GM12878 (cell line): ENCODE data around the gene SLC16A9. TPM values are rescaled to one million over a fixed set of nuclear protein-coding genes. Genes with fewer than 3 reads are reported as not detected.

ENCODE experiments used
- ATAC-seq: fragments of 200-7000 bp; cut with Tn5 transposase; 3 replicates; pipeline ENCODE4 v1.9.1; 2020; ENCODE audit warnings: mild to moderate bottlenecking, moderate library complexity
- BruUV-seq: library from RNA; stranded (reverse); fragments of 400-500 nt; replicated peaks from 2 replicates; lab custom pipeline; 2021; lab: Mats Ljungman, UMichigan
- CTCF ChIA-PET: fragments of 300-600 bp; sonication (Branson Sonifier 250); formaldehyde crosslinking; extraction: SDS; loops from one replicate; lab custom pipeline; 2021; ENCODE audit warnings: inconsistent platforms; lab: Yijun Ruan, JAX
- POLR2A ChIA-PET: fragments of 350-600 bp; formaldehyde crosslinking; extraction: SDS; loops from one replicate; lab custom pipeline; 2021; ENCODE audit warnings: inconsistent platforms; lab: Charles Lee
- RAD21 ChIA-PET: fragments of 300-600 bp; sonication (Branson Sonifier 250); formaldehyde crosslinking; loops from one replicate; lab custom pipeline; 2023; ENCODE audit warnings: antibody characterized with exemption; ENCODE audit not compliant: unreplicated experiment; lab: Charles Lee
- SMC1A ChIA-PET: fragments of 300-600 bp; sonication (Branson Sonifier 250); formaldehyde crosslinking; loops from one replicate; lab custom pipeline; 2023; ENCODE audit not compliant: unreplicated experiment, uncharacterized antibody; lab: Charles Lee
- DNase-seq: peaks from one replicate; pipeline ENCODE4 v3.0.0-alpha.2; 2011; ENCODE audit warnings: low read depth, low spot score
- FAIRE-seq: peaks from 3 replicates; lab custom pipeline; 2011; peaks lifted over from hg19 to GRCh38; lab: Jason Lieb, UNC
- H2AFZ ChIP-seq: 2 replicates; pipeline ENCODE4 v1.6.0; 2011; ENCODE audit warnings: low read depth, low read length, control low read depth; ENCODE audit not compliant: control insufficient read depth
- H3K27ac ChIP-seq: 2 replicates; pipeline ENCODE4 v1.5.1; 2011; ENCODE audit warnings: control low read depth; ENCODE audit not compliant: control insufficient read depth, insufficient read depth
- H3K27me3 ChIP-seq, 2 experiments: replicated peaks in 1 of 2; 2 replicates each; pipeline versions ENCODE4 v1.6.0 to v1.6.1; 2011; ENCODE audit warnings: low read length in 1 of 2; ENCODE audit not compliant: control insufficient read depth in 2 of 2, insufficient read depth in 2 of 2
- H3K36me3 ChIP-seq, 2 experiments: 2 replicates each; pipeline ENCODE4 v1.5.1; 2011; ENCODE audit warnings: low read length in 1 of 2; ENCODE audit not compliant: control insufficient read depth in 2 of 2, insufficient read depth in 2 of 2
- H3K4me1 ChIP-seq: 2 replicates; pipeline ENCODE4 v1.6.1; 2011; ENCODE audit warnings: mild to moderate bottlenecking, low read length, moderate library complexity, mixed read lengths; ENCODE audit not compliant: control insufficient read depth, insufficient read depth
- H3K4me2 ChIP-seq: 2 replicates; pipeline ENCODE4 v1.6.0; 2011; ENCODE audit warnings: control low read depth; ENCODE audit not compliant: control insufficient read depth, insufficient read depth
- H3K4me3 ChIP-seq: fragments of 200-600 bp; sonication (generic); 2 replicates; pipeline ENCODE4 v1.5.1; 2016
- H3K79me2 ChIP-seq: 2 replicates; pipeline ENCODE4 v1.6.0; 2011; ENCODE audit warnings: low read length; ENCODE audit not compliant: control insufficient read depth, insufficient read depth
- H3K9ac ChIP-seq: 2 replicates; pipeline ENCODE4 v1.8.0; 2011; ENCODE audit warnings: low read length, control low read depth, mixed read lengths; ENCODE audit not compliant: control insufficient read depth, insufficient read depth
- H3K9me3 ChIP-seq: replicated peaks from 3 replicates; pipeline ENCODE4 v1.5.1; 2011; ENCODE audit warnings: mild to moderate bottlenecking, low read length; ENCODE audit not compliant: control insufficient read depth, insufficient read depth
- H4K20me1 ChIP-seq: 2 replicates; pipeline ENCODE4 v1.6.0; 2011; ENCODE audit not compliant: control insufficient read depth, insufficient read depth
- EP300 ChIP-seq, 2 experiments: fragments of 150-350 bp in 1 of 2; IDR thresholded peaks; 2 replicates each; pipeline ENCODE4 v1.6.1; 2011 to 2012; ENCODE audit warnings: low read depth in 2 of 2, low read length in 2 of 2, borderline replicate concordance in 1 of 2, improper control_type of control experiment in 1 of 2, inconsistent platforms in 1 of 2; ENCODE audit not compliant: control insufficient read depth in 1 of 2
- FOS ChIP-seq: IDR thresholded peaks from 3 replicates; pipeline ENCODE4 v1.6.1; 2011; ENCODE audit warnings: borderline replicate concordance; ENCODE audit not compliant: insufficient read length; ENCODE audit errors: extremely low read depth
- GABPA ChIP-seq: IDR thresholded peaks from 2 replicates; pipeline ENCODE4 v1.6.1; 2014; ENCODE audit warnings: antibody characterized with exemption, low read depth, mild to moderate bottlenecking, inconsistent platforms
- LARP7 ChIP-seq: fragments of 450-650 bp; IDR thresholded peaks from 2 replicates; pipeline ENCODE4 v1.6.1; 2017; ENCODE audit warnings: mild to moderate bottlenecking
- NFXL1 ChIP-seq: fragments of 450-650 bp; IDR thresholded peaks from 2 replicates; pipeline ENCODE4 v1.6.1; 2017; ENCODE audit warnings: antibody characterized with exemption, mild to moderate bottlenecking, borderline replicate concordance
- STAT3 ChIP-seq: IDR thresholded peaks from 2 replicates; pipeline ENCODE4 v1.6.1; 2011; ENCODE audit warnings: low read depth, low read length, improper control_type of control experiment
- TARDBP ChIP-seq: IDR thresholded peaks from 2 replicates; pipeline ENCODE4 v1.6.1; 2016; ENCODE audit warnings: borderline replicate concordance
- TBL1XR1 ChIP-seq: IDR thresholded peaks from 2 replicates; pipeline ENCODE4 v1.6.1; 2012; ENCODE audit warnings: low read depth, low read length, improper control_type of control experiment
- ZBED1 ChIP-seq: IDR thresholded peaks from 2 replicates; pipeline ENCODE4 v1.6.1; 2016; ENCODE audit warnings: borderline replicate concordance
- WGBS: methylation state at CpG from one replicate; pipeline ENCODE4 v1.1.6; 2016; ENCODE audit warnings: low lambda C conversion rate; ENCODE audit not compliant: insufficient replicate concordance, insufficient coverage; ENCODE audit errors: missing lambda C conversion rate; 5-methylcytosine and 5-hydroxymethylcytosine counted together
- in situ Hi-C: fragments of 300-500 bp; cut with MboI; formaldehyde crosslinking; loops from 9 replicates; pipeline ENCODE4 v1.14.3; 2018; ENCODE audit warnings: mixed read lengths
- intact Hi-C: fragments of 100-400 bp; cut with micrococcal nuclease; formaldehyde crosslinking; loops from one replicate; pipeline ENCODE4 v1.14.2; 2022; ENCODE audit not compliant: unreplicated experiment
- polyA plus RNA-seq, 11 experiments: library from polyadenylated mRNA; depleted of rRNA in 4 of 11; unstranded in 6 of 11; stranded (reverse) in 5 of 11; fragments of >200 nt; fragmentation: Nextera tagmentation in 4 of 11; fragmentation: Illumina TruSeq in 1 of 11; extraction: Ambion mirVana in 4 of 11; extraction: Trizol in 1 of 11; gene quantifications; 1 replicate in 1 of 11; 2 replicates in 10 of 11; pipeline versions ENCODE4 v1.2.1 to v1.2.3, GENCODE V29; 2011 to 2016; ENCODE audit warnings: inconsistent platforms in 2 of 11, missing spikeins in 2 of 11, low read depth in 1 of 11
- total RNA-seq, 4 experiments: library from RNA; depleted of rRNA in 3 of 4; stranded (reverse); fragments of >200 nt in 3 of 4; fragmentation: Illumina TruSeq in 1 of 4; extraction: Trizol in 1 of 4; gene quantifications; 2 replicates each; pipeline versions ENCODE4 v1.2.1 to v1.2.3, GENCODE V29; 2013 to 2021
- TF ChIP-seq, protein P1 (sequence below): IDR thresholded peaks from 2 replicates; pipeline ENCODE4 v1.6.1; 2011; ENCODE audit warnings: low read depth, low read length, improper control_type of control experiment, borderline replicate concordance

SLC16A9 gene
- total and polyA plus RNA-seq, 10 of the 15 experiments (the other 5 are each of a cell fraction or from before 2014, with no cell fraction given), result 0.86 to 6.2 (median 4.3) TPM

GRCh38 chr10:59674215-59674836 is 35.3 kb downstream of the SLC16A9 start:
- ChIA-PET POLR2A (no interaction called here), CTCF (interaction anchor here (0.6 kb wide), 1 partner anchor 85 kb away, joined by 3 read pairs; no protein-coding TSS in a partner anchor), RAD21 (no interaction called here), SMC1A (interaction anchor here (0.5 kb wide), 1 partner anchor 435 kb away, joined by 3 read pairs; no protein-coding TSS in a partner anchor)
- Histone ChIP-seq H4K20me1 (no peaks in the 10 kb centered on the region), H3K9me3 (no peaks in the 10 kb centered on the region), H3K4me1 (peaks cover 5% of the 10 kb centered on the region), H3K27me3 (no peaks in the 10 kb centered on the region), H3K36me3 (no peaks in the 10 kb centered on the region), H3K79me2 (no peaks in the 10 kb centered on the region), H2AFZ (no peak overlapping the region), H3K9ac (no peak overlapping the region), H3K4me3 (no peak overlapping the region), H3K4me2 (no peak overlapping the region), H3K27ac (no peak overlapping the region)
- TF ChIP-seq ZBED1 (no peak), EP300 (IDR thresholded peaks at IDR 0.05; ENCODE audit: borderline replicate concordance in 1 of 2, control insufficient read depth in 1 of 2, low read depth in 2 of 2, low read length in 2 of 2) (no peak), LARP7 (no peak), TBL1XR1 (no peak), STAT3 (no peak), GABPA (no peak), NFXL1 (no peak), FOS (no peak), TARDBP (no peak)
- TF ChIP-seq, protein P1, sequence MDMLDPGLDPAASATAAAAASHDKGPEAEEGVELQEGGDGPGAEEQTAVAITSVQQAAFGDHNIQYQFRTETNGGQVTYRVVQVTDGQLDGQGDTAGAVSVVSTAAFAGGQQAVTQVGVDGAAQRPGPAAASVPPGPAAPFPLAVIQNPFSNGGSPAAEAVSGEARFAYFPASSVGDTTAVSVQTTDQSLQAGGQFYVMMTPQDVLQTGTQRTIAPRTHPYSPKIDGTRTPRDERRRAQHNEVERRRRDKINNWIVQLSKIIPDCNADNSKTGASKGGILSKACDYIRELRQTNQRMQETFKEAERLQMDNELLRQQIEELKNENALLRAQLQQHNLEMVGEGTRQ, result no peak
- BruUV-seq, result no TSS peak
- in situ Hi-C loops, result no loop called here
- FAIRE-seq (no peak), DNase-seq (no peak), ATAC-seq (no peak)
- intact Hi-C loops, result no loop called here
- WGBS, result 90% methylated on average over 1 of the region's 1 CpG
